Fibroblast of mammary gland (primary cell): ENCODE results near the gene CNTN5.
A peak's percentile ranks its signal among the peaks of the same experiment; 100 is the strongest.

Source experiments
- DNase-seq: peaks from one replicate; pipeline ENCODE4 v3.0.0-alpha.2; 2010; ENCODE audit warnings: low read depth
- H3K4me3 ChIP-seq: 2 replicates; pipeline ENCODE4 v1.5.1; 2011; ENCODE audit warnings: low read depth, mild to moderate bottlenecking, low read length, moderate library complexity; ENCODE audit not compliant: control insufficient read depth
- TF ChIP-seq, protein P1 (sequence below): conservative IDR thresholded peaks from 2 replicates; pipeline ENCODE4 v1.5.1; 2011; ENCODE audit warnings: low read depth, low read length, inconsistent platforms; ENCODE audit not compliant: control insufficient read depth, insufficient read depth

The CNTN5 gene

GRCh38 chr11:99065121-99065520 is 44.4 kb downstream of the CNTN5 start:
- no peak overlapping the region for H3K4me3 ChIP-seq
- TF ChIP-seq, protein P1, sequence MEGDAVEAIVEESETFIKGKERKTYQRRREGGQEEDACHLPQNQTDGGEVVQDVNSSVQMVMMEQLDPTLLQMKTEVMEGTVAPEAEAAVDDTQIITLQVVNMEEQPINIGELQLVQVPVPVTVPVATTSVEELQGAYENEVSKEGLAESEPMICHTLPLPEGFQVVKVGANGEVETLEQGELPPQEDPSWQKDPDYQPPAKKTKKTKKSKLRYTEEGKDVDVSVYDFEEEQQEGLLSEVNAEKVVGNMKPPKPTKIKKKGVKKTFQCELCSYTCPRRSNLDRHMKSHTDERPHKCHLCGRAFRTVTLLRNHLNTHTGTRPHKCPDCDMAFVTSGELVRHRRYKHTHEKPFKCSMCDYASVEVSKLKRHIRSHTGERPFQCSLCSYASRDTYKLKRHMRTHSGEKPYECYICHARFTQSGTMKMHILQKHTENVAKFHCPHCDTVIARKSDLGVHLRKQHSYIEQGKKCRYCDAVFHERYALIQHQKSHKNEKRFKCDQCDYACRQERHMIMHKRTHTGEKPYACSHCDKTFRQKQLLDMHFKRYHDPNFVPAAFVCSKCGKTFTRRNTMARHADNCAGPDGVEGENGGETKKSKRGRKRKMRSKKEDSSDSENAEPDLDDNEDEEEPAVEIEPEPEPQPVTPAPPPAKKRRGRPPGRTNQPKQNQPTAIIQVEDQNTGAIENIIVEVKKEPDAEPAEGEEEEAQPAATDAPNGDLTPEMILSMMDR, result no peak
- DNase-seq, result no peak

- no peak overlapping the region for H3K4me3 ChIP-seq
- TF ChIP-seq, protein P1, result no peak
- no peak for DNase-seq
These were observed 46.0 kb downstream of the CNTN5 start for GRCh38 chr11:99066618-99067317.

- DNase-seq, result no peak
- TF ChIP-seq, protein P1, result no peak
- no peak overlapping the region for H3K4me3 ChIP-seq
These were observed 48.1 kb downstream of the CNTN5 start for GRCh38 chr11:99068832-99069231.

DNA sequence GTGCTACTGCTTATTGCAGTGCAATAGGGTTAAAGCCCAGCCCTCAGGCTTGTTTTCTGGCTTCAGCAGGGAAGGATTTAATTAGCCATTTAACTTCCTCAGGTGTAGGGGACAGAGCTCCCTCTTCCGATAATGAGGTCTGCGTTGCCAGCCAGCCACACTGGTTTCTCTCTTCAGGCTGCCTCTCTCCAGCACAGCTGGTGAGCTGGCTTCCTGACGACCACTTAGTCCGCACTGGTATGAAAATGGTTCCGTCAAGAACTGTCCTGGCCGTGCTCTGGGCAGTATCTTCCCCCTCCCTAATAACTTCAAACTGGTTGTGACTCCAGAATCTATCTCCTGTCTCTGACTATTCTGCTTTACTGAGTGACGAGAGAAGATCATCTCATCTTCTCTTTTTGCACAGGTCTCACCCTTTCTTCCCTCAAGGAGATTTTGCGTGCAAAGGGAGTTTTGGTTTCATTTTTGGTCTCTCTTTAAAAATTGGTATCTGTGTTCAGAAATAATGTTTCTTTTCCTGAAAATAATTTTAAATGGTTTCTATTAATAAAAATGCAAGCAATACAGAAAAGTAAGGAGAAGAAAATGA is 49.2 kb downstream of the CNTN5 start:
- peak; percentile 8 for DNase-seq
- TF ChIP-seq, protein P1, result no peak
- H3K4me3 ChIP-seq, result peak overlapping the region; percentile 1

- no peak overlapping the region for H3K4me3 ChIP-seq
- TF ChIP-seq, protein P1, result no peak
- no peak for DNase-seq
These were observed 58.8 kb downstream of the CNTN5 start for GRCh38 chr11:99079576-99079975.

DNA sequence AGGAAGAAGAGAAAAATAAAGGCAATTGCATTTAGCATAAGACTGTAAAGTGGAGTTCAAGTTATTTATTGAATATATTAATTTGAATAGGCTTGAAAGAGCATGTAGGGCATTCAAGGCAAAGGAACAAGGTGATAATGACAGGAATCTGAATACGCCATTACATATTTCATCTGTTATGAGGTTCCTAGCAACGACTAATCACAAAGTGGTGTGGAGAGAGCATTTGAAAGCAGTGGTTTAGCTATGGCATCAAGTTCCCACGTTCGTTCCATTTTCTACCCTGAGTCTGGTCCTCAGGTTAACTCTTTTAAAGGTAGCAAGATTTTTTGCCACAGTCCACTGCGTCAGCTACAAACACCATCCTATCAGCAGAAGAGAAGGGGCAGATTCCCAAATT is 59.4 kb downstream of the CNTN5 start:
- TF ChIP-seq, protein P1, result no peak
- DNase-seq, result no peak
- H3K4me3 ChIP-seq, result no peak overlapping the region

DNA sequence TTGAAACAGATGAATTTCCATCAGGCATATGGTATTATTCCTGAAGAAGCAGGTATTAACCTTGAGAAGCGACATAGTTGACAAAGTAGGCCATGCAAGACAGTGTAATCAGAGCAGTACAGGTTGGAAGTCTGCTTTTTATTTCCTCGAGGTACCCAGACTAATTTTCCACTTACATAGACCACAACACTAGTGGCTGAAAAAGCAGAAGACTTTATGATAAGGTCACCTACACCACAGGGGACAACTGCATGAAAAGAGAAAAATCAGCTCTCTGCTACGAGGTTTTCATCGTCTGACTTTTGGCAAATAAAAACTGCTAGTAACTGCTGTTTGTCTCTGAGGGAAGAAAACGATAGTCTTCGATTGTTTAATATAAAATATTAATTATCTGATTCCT is 77.5 kb downstream of the CNTN5 start:
- no peak overlapping the region for H3K4me3 ChIP-seq
- TF ChIP-seq, protein P1, result no peak

More for the DNA sequence above, 77.5 kb downstream of the CNTN5 start:
- no peak for DNase-seq
